ENCODE results near the gene MIPOL1.

Gene MIPOL1

DNA sequence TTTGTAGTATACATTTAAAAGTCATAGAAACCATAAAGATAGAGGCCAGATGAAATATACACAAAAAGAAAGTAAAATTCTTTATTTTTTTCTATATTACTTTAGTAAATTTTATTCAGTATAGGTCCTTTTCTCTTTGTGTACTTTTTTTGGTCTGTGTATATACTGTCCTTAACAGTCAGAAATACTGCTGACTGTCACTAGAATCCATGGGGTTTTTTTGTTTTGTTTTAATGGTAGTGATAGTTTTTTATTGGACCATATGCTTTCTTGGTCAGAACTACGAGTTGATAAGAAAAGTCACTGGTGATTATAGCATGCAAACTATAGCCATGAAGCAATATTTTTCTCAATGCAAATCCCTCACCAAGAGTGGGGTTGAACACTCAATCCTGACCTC, 231.9 kb downstream of the MIPOL1 start:
- no peak for TF ChIP-seq POLR2A (IDR thresholded peaks at IDR 0.05; ENCODE audit: extremely low read depth, insufficient read length)
- no peak for TF ChIP-seq CTCF (IDR thresholded peaks at IDR 0.05; ENCODE audit: low read depth, low read length)
- TF ChIP-seq, protein P1, sequence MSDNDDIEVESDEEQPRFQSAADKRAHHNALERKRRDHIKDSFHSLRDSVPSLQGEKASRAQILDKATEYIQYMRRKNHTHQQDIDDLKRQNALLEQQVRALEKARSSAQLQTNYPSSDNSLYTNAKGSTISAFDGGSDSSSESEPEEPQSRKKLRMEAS (IDR thresholded peaks at IDR 0.05; ENCODE audit: low read depth, low read length): no peak
- no peak for TF ChIP-seq MYC (IDR thresholded peaks at IDR 0.05; ENCODE audit: low read depth, low read length)
- H3K4me3 ChIP-seq (ENCODE audit: low read depth, low read length): no peak overlapping the region
- DNase-seq (ENCODE audit: low read depth): no peak

DNA sequence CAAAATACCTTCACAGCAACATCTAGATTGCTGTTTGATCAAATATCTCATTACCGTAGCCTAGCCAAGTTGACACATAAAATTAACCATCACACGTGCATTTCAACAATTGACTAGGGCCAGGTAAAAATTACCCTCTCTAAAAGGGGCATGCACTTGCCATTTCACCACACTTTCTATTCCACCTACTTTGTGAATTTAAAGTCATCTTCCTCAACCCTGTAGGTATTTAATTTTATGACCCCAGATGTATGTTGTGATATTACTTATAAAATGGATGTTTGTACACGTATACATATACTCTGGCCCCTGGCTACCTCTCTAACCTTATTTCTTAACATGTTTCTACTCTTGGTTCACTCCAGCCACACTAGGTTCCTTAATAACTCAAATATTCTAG, 237.1 kb downstream of the MIPOL1 start:
- TF ChIP-seq CTCF (IDR thresholded peaks at IDR 0.05; ENCODE audit: low read depth, low read length) (no peak), MYC (IDR thresholded peaks at IDR 0.05; ENCODE audit: low read depth, low read length) (no peak), POLR2A (IDR thresholded peaks at IDR 0.05; ENCODE audit: extremely low read depth, insufficient read length) (no peak)
- TF ChIP-seq, protein P1 (IDR thresholded peaks at IDR 0.05; ENCODE audit: low read depth, low read length): no peak
- H3K4me3 ChIP-seq (ENCODE audit: low read depth, low read length): no peak overlapping the region
- DNase-seq (ENCODE audit: low read depth): no peak

DNA sequence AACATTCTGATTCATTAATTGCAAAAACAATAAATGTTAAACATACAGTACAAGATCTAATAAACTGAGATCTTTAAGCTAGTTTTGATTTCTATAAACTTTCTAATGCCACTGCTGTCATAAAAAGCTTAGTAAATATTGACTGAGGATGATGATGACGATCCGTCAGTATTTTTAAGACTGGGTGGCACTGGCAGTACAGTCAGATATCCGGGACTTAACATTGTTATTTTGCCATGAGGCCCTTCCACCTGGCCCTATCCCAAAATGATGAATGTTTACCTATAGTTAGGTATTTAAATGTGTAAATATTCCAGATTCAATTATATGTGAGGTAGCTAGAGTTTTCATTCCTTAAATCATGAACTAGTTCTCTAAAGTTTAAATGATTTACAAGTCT, 238.8 kb downstream of the MIPOL1 start:
- no peak overlapping the region for H3K4me3 ChIP-seq (ENCODE audit: low read depth, low read length)
- no peak for DNase-seq (ENCODE audit: low read depth)
- TF ChIP-seq POLR2A (IDR thresholded peaks at IDR 0.05; ENCODE audit: extremely low read depth, insufficient read length) (no peak), MYC (IDR thresholded peaks at IDR 0.05; ENCODE audit: low read depth, low read length) (no peak), CTCF (IDR thresholded peaks at IDR 0.05; ENCODE audit: low read depth, low read length) (no peak)
- TF ChIP-seq, protein P1 (IDR thresholded peaks at IDR 0.05; ENCODE audit: low read depth, low read length): no peak

- DNase-seq (ENCODE audit: low read depth): no peak
- no peak overlapping the region for H3K4me3 ChIP-seq (ENCODE audit: low read depth, low read length)
- TF ChIP-seq, protein P1 (IDR thresholded peaks at IDR 0.05; ENCODE audit: low read depth, low read length): no peak
- no peak for TF ChIP-seq CTCF (IDR thresholded peaks at IDR 0.05; ENCODE audit: low read depth, low read length)
- no peak for TF ChIP-seq MYC (IDR thresholded peaks at IDR 0.05; ENCODE audit: low read depth, low read length)
- no peak for TF ChIP-seq POLR2A (IDR thresholded peaks at IDR 0.05; ENCODE audit: extremely low read depth, insufficient read length)
These were observed 239.8 kb downstream of the MIPOL1 start for GRCh38 chr14:37437490-37437889.

- DNase-seq (ENCODE audit: low read depth): no peak
- H3K4me3 ChIP-seq (ENCODE audit: low read depth, low read length): no peak overlapping the region
- TF ChIP-seq CTCF (IDR thresholded peaks at IDR 0.05; ENCODE audit: low read depth, low read length): no peak
- no peak for TF ChIP-seq POLR2A (IDR thresholded peaks at IDR 0.05; ENCODE audit: extremely low read depth, insufficient read length)
- TF ChIP-seq, protein P1 (IDR thresholded peaks at IDR 0.05; ENCODE audit: low read depth, low read length): no peak
- TF ChIP-seq MYC (IDR thresholded peaks at IDR 0.05; ENCODE audit: low read depth, low read length): no peak
These were observed 240.7 kb downstream of the MIPOL1 start for GRCh38 chr14:37438444-37438843.

GRCh38 chr14:37443461-37443860, 245.7 kb downstream of the MIPOL1 start:
- TF ChIP-seq, protein P1 (IDR thresholded peaks at IDR 0.05; ENCODE audit: low read depth, low read length): no peak
- TF ChIP-seq MYC (IDR thresholded peaks at IDR 0.05; ENCODE audit: low read depth, low read length) (no peak), POLR2A (IDR thresholded peaks at IDR 0.05; ENCODE audit: extremely low read depth, insufficient read length) (no peak), CTCF (IDR thresholded peaks at IDR 0.05; ENCODE audit: low read depth, low read length) (no peak)
- no peak for DNase-seq (ENCODE audit: low read depth)
- H3K4me3 ChIP-seq (ENCODE audit: low read depth, low read length): no peak overlapping the region
